ENCODE data around the gene LEAP2.
"Not testable (repeated sequence)": the region's sequence is repeated elsewhere in the genome, so short reads cannot be mapped to it uniquely, and the experiment has no call there.

LEAP2 gene

GRCh38 chr5:132841305-132841704 is 32.2 kb upstream of the LEAP2 start:
- DNase-seq: no peak

DNA sequence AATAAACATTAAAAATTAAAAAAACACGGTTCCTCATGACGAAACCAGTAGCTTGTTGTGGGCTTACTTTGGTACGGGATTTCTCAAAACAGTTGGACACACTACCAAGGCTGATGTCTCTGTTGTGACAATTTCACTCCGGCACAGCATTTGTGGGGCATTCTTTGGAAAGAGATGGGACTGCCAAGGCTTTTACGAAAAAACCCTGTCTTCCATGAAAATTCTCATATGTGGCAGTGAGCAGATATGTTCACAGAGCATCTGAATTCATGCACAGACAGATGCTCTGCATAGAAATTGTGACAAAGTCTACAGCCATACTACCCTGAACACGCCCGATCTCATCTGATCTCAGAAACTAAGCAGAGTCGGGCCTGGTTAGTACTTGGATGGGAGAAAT is 25.2 kb upstream of the LEAP2 start:
- DNase-seq: no peak

DNA sequence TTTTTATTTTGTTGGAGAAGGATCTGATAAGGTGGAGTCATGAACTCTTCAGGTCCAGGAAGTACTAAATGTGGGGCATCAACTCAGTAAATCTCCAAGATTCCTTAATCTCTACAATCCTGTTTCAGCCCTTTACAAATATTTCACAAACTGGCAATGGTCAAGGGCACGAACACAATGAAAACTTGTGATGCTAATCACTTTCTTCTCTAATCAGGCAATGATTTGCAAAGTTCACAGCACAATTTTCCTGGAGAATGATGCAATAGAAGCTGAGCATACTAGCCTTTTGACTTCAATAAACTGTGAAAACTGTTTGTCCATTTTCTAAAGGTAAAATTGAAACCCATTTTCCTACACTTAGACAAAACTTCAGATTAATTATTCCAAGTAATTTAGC is 24.1 kb upstream of the LEAP2 start:
- no peak for DNase-seq

DNA sequence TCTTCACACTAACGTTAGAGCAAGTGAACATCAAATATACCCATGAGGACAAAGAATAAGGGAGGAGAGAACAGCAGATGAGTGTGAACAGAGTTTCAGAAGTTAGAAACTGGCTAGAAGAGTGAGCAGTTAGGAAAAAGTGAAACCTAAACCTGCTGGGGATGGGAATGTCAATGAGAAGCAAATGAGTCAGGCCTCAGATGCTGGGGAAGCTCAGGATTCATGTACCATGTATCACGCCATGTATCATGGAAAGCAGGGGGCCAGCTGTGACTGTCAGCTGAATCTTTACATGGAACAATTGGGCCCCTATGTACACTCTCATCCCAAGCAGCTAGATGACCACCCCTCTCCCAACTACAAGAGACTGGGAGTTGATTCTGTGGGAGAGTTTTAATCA is 23.4 kb upstream of the LEAP2 start:
- DNase-seq: no peak

DNA sequence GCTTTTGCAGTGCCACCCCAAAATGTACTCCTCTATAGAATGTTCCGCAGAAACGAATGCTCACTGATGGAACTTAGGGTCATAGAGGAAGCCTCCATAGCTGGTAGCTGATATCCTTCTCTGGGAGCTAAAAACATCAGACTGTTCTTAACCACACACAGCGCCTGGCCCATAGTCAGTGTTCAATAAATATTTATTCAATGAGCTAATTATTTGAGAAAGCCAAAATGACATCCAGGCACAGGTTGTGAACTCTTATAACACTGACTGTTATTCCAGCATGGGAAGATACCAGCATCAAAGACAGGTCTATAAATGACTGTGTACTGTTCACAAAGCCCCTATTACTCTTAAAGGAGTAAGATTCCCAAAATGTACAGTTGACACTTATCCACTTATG is 20.1 kb upstream of the LEAP2 start:
- no peak for DNase-seq

- no peak for DNase-seq
Observed at GRCh38 chr5:132853790-132854189, 19.7 kb upstream of the LEAP2 start.

DNA sequence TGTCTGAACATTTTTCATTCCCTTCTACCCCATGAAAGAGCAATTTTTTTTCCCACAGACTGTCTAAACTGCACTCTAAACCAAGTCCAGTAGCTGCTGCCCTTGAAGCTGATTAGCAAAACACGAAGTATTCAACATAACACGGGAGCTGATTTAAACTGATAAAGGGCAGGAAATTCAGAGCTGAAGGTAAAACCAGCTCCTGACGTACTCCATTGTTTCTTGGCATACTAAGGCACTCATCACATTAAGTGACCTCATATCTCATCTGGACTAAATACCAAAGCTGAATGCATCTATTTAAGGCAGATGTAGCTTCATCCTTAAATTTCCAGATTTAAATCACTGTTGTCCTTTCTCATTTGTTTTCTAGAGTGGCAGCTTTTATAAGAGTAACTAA is 19.2 kb upstream of the LEAP2 start:
- DNase-seq: no peak

- not testable (repeated sequence) for DNase-seq
Observed at GRCh38 chr5:132854992-132855391, 18.5 kb upstream of the LEAP2 start.

DNA sequence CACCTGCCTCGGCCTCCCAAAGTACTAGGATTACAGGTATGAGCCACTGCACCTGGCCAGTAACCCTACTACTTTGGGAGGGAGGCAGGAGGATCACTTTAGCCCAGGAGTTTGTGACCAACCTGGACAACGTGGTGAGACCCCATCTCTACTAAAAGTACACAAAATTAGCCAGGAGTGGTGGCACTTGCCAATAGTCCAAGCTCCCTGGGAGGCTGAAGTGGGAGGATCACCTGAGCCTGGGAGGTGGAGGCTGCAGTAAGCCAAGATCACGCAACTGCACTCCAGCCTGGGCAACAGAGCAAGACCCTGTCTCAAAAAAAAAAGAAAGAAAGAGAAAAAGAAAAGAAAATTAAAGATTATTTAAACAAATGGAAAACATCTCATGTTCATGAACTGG is 17.5 kb upstream of the LEAP2 start:
- DNase-seq: no peak

DNA sequence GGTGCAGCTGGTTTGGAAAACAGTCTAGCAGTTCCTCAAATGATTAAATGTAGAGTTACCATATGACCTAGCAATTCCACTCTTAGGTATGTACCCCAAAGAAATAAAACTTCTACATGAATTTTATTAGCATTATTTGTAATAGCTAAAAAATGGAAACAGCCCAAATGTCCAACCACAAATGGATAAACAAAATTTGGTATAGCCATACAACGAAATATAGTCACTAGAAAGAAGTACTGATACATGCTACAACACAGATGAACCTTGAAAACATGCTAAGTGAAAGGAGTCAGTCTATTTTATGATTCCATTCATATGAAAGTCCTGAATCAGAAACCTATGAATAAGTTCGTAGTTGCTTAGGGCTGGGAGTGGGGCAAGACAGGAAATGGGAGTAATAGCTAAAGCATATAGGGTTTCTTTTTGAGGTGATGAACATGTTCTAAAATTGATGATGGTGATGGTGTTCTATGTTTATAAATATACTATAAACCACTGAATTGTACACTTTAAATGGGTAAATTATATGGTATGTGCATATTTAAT is 13.5 kb upstream of the LEAP2 start:
- no peak for DNase-seq

- DNase-seq: no peak
Observed at GRCh38 chr5:132860742-132861141, 12.7 kb upstream of the LEAP2 start.

GRCh38 chr5:132865668-132866341 is 7.7 kb upstream of the LEAP2 start:
- no peak for DNase-seq

DNA sequence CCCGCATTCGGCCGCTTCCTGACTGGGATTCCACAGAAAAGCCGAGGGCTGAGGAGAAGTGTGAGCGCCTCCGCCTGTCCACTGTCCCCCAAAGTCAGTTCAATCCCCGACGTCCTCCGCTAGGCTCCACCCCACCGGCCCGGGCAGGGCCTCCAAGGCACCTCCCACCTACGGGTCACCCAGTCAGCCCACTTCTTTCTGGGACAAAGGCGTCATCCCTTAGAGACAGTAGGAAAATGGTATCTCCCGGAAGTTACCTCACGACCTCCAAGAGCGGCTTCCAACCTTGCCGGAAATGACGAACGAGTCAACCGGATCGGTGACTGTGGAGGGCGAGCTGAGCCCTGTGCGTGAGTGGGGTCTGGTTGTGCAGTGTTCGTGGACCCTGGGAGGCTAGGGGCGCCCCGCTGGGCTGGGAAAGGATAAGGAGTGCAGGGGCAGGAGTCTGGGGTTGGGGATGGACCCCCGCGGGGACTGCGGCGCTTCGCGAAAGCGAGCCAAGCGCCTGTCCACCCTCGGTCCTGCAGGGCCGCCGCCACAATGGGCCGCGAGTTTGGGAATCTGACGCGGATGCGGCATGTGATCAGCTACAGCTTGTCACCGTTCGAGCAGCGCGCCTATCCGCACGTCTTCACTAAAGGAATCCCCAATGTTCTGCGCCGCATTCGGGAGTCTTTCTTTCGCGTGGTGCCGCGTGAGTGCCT is 7.0 kb upstream of the LEAP2 start, which contains the start of the genes GDF9 and UQCRQ:
GDF9 (minus strand) TSS at position 128 of the 704 bp plus-strand sequence. CDS start 1,936 bp downstream, outside the sequence.
UQCRQ (plus strand) TSS at position 301 of the 704 bp plus-strand sequence; CDS start at position 541, 240 bp downstream.
- peak; percentile 79 for DNase-seq

DNA sequence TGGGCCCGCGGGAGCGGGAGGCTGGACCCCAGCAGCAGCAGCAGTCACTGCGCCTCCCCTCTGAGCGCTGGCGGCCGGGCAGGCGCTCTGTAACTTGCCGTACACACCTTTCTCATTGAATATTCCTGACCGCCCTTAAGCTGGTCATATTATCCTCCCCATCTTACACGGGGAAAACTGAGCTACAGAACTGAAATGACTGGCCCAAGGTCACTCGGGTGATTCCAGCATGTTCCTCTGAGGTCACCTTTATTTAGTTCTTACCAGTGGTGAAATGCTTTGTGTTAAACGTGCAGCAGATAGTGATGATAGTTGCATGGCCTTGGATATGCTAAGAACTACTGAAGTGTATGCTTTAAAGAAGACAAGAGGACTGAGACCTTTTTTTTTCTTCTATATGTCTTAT is 6.4 kb upstream of the LEAP2 start:
- no peak for DNase-seq

GRCh38 chr5:132868754-132869153 is 4.7 kb upstream of the LEAP2 start:
- no peak for DNase-seq

- DNase-seq: no peak
Observed at GRCh38 chr5:132870801-132871200, 2.7 kb upstream of the LEAP2 start.

DNA sequence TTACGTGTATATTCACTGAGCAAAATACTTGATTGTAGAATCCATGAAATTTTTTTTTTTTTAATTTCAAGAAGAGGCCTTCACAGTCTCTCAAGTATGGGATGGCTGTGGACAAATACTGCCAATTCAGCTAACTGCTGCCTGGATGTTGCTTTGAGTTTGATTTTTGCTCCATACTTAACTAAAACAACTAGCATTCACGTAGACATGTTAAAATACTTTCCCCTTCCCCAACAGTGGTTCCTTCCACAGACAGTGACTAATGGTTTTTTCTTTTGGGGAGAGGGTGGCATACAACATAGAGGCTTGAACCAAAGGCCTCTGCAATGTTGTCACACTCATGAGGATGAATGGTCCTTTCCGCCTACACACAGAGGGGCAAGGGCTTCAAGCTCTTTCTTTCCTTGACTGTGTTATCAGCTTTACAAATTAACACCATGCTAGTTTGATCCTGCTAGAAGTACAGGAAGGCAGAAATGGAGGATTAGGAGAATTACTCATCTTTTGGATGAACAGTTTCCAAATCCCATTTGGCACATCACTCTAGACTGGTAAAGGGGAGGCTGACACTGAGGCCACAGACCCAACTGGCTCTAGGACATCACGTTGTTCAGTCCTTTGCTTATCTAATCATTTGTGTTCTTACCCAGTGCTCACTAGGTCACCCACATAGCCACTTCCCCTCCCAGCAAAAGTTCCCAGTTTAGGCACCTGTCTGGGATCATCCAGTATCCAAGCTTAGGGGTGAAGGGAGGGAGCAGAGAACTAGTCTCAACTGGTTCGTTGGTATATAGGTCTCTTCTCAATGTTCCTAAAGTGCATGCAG is 1.8 kb upstream of the LEAP2 start:
- no peak for DNase-seq

DNA sequence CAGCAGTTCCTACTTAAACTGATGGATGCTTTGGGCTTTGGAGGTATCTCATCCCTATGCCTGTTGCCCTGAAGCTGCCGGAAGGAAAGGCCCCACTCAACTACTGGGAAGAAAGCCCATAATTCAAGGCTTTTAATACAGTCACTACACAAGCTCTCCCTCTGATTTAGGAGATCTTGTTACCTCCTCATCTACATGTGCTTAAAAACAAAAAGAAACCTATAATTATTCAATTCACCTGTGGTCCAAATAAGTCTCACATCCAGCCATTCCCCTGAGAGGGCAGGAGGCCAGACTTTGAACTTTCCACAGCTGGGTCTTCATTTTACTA is 715 bp upstream of the LEAP2 start:
- no peak for DNase-seq

GRCh38 chr5:132873930-132874271 is 433 bp downstream of the LEAP2 start:
- DNase-seq: no peak

DNA sequence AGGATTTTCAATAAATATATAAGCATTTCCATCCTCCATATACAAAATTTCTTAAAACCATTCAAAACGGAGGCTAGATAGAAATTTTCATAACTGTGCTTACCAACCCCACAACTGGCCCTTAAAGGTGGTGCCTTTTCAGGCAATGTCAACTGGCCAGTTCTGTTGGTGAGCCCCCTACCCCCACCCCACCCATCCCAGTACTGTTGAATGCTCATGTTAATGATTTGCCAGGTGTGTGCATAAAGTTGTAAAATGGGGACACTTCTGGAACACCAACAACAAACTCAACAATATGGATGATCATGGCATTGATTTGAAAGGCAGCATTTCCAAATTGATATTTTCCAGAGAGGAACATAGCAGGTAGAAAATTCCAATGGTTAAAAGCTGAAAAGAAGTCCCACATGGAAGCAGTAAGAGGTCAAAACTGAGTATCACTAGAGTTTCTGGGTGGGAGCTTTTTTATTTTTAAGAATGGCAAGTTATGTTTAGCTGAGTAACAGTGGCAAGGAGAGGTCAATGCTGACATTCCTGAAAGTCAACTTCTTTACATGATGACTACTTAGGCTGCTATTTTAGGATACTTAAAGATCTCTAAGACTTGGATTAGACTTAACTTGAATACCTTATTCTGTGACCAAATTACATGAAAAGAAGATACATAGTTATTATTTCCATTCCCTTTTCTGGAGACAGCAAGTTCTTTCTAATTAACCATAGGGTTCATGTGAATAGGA is 2.7 kb downstream of the LEAP2 start:
- no peak for DNase-seq

GRCh38 chr5:132877466-132877865 is 4.0 kb downstream of the LEAP2 start:
- no peak for DNase-seq

DNA sequence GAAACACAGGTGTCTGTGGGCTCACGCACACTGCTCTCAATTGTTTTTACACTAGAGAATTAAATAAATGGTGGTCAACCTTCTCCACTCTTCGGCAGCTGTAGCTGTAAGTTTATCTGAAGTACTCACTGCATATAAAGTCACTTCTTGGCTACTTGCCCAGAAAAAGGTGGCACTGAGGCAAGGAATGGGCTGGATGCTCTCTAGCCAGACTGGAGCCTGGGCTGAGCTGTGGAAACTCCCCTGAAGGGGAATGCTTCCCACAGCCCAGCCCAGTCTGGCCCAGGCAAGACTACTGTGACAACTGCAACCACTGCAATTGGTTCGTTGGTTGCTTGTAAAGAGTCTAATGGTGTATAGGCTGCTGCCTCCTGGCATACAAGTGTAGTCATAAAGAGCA is 4.5 kb downstream of the LEAP2 start:
- no peak for DNase-seq

GRCh38 chr5:132883261-132883834 is 9.9 kb downstream of the LEAP2 start:
- DNase-seq: no peak

Measured in stimulated activated CD4-positive, alpha-beta T cell treated with anti-CD3 and anti-CD28 coated beads, Interleukin-12 subunit alpha, Interleukin-12 subunit beta, amount 100 ng/mL, for 4 hours (primary cell).